Nucleus accumbens (tissue), 56 donors: Measurements from ENCODE around the gene IL10RB.
"Not testable (repeated sequence)": the region's sequence is repeated elsewhere in the genome, so short reads cannot be mapped to it uniquely, and the experiment has no call there.

Source experiments
- DNase-seq, 56 donors: peaks; one replicate each; lab custom pipeline; 2025; lab: John Stamatoyannopoulos, UW

Gene IL10RB

GRCh38 chr21:33239559-33240127 is 26.5 kb upstream of the IL10RB start:
- DNase-seq, result not testable (repeated sequence)

DNA sequence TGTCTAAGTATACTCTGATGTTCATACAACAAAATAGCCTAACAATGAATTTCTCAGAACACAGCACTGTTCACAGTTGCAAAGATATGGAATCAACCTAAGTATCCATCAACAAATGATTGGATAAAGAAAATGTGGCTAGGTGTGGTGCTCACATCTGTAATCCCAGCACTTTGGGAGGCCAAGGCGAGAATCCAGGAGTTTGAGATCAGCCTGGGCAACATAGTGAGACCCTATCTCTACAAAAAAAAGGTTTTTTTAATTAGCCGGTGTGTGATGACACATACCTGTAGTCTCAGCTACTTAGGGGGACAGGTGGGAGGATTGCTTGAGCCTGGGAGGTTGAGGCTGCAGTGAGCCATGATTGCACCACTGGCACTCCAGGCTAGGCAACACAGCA is 25.8 kb upstream of the IL10RB start:
- DNase-seq, result no peak

DNA sequence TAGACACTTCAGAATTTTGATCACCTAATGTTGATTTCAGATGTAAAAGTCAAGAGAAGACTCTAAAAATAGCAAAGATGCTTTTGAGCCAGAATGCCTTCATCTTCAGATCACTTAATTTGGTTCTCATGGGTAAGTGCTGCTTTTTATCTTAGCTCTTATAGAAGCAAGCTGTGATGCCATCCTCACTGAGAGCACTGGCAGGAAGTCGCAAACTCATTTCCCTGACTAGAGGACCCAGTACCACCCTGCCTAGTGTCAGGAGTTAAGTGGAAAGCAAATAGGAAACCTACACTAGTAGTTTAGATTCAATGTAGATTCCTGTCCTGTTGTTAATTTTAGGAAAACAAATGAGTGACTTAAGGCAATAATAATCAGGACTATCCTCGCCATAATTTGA is 24.3 kb upstream of the IL10RB start:
- DNase-seq, result no peak

- not testable (repeated sequence) for DNase-seq
Observed at GRCh38 chr21:33242846-33243245, 23.3 kb upstream of the IL10RB start.

GRCh38 chr21:33244082-33244778 is 21.9 kb upstream of the IL10RB start:
- no peak for DNase-seq

DNA sequence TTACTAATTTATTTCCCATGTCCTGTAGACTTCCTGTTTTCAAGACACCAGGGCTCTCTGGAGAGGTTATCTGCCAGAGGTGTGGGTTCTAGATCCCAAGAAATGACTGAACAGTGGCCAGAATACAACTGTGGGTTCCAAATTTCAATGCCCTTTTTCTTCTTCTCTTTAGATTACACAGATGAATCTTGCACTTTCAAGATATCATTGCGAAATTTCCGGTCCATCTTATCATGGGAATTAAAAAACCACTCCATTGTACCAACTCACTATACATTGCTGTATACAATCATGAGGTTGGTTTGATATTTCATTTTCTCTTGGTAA is 21.4 kb upstream of the IL10RB start:
- DNase-seq, result no peak

GRCh38 chr21:33245289-33245918 is 20.8 kb upstream of the IL10RB start:
- no peak for DNase-seq

DNA sequence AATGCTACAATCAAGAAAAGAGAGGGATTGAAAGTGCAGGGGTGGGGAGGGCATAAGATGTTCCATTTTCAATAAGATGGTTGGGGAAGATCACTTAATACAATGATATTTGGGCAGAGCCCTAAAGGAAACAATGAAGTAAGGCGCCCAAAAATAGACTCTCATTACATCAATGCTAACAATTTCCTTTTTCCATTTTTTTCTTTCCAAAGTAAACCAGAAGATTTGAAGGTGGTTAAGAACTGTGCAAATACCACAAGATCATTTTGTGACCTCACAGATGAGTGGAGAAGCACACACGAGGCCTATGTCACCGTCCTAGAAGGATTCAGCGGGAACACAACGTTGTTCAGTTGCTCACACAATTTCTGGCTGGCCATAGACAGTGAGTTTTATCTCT is 19.7 kb upstream of the IL10RB start:
- no peak for DNase-seq

- DNase-seq, result no peak
Observed at GRCh38 chr21:33246963-33247362, 19.2 kb upstream of the IL10RB start.

DNA sequence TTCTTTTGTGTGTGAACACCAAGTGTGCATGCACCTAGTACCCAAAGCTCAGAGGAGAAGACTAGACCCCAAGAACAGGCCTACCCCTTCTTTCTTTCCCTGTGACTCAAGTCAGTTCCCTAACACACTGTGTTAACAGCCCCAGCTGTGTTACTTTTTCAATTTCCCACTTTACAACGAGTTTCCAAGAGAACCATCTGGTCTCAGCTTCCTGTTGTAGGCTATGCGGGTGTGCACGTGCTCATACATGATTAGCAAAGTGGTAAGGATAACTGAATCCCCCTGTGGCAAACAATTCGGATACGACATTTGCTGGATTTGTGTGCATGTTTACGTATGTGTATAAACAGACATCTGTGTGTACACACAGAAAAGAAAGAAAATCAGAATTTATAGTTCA is 18.6 kb upstream of the IL10RB start:
- no peak for DNase-seq

DNA sequence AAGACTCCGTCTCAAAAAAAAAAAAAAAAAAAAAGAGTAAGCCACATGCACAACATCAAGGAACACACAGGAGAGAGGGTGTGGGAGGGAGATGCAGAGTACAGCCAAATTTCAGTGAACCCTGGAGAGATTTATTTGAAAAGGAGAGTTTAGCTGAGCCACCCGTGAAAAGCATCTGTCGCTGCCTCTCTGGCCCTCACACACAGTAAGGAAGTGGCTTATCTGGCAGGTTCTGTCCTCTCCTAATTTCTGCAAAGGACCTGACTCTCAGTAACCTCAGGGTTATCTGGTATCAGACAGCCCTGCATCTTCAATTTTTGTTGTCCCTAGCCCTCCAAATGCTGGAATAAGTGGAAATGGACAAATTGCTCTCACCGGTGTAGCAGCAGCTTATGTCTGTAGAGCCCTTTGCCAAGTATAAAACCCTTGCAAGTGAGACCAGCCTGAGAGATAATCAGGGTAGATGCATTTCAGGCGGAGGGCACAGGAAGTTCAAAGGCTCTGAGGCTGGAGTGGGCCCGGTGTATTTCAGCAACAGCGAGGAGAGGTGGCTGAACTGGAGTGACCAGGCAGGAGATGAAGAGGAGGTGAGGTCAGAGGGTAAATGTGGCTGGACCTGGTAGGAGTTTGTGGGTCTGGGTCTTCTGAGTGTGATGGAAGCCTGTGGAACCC is 16.7 kb upstream of the IL10RB start:
- no peak for DNase-seq

GRCh38 chr21:33251119-33251518 is 15.0 kb upstream of the IL10RB start:
- DNase-seq, result no peak

- DNase-seq, result not testable (repeated sequence)
Observed at GRCh38 chr21:33253382-33253781, 12.8 kb upstream of the IL10RB start.

DNA sequence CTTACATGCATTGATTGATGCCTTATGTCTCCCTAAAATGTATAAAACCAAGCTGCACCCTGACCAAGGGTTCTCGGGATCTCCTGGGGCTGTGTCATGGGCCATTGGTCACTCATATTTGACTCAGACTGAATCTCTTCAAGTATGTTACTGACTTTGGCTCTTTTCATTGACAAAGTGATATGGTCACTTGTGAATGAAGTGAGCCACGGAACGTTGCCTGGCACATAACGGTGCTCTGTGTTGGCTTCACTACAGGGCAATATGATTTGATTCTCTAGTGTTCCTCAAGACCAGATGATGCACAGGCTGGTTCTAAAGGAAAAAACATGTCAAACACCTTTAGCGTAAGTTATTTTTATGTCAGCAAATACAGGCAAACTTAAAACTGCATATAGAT is 11.4 kb upstream of the IL10RB start:
- no peak for DNase-seq

- no peak for DNase-seq
Observed at GRCh38 chr21:33255404-33255803, 10.8 kb upstream of the IL10RB start.

- DNase-seq, result no peak
Observed at GRCh38 chr21:33256019-33256418, 10.1 kb upstream of the IL10RB start.

DNA sequence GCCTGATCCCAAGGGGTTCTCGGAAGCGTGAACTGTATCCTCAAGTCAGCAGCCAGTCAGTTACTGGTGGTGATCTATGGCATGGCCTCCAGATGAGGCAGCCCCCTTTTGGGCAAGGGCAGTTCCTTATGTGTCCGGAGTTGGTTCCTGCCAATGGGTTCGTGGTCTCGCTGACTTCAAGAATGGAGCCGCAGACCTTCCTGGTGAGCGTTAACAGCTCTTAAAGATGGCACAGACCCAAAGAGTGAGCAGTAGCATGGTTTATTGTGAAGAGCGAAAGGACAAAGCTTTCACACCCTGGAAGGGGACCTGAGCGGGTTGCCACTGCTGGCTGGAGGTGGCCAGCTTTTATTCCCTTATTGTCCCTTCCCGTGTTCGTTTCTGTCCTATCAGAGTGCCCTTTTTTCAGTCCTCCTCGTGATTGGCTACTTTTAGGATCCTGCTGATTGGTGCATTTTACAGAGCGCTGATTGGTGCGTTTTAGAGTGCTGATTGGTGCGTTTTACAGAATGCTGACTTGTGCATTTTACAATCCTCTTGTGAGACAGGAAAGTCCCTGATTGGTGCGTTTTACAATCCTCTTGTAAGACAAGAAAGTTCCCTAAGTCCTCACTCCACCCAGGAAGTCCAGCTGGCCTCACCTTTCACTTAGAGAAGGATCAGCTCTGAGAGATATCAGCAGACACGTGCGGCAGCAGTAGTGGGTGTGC is 8.9 kb upstream of the IL10RB start:
- no peak for DNase-seq

GRCh38 chr21:33258475-33258874 is 7.7 kb upstream of the IL10RB start:
- no peak for DNase-seq

DNA sequence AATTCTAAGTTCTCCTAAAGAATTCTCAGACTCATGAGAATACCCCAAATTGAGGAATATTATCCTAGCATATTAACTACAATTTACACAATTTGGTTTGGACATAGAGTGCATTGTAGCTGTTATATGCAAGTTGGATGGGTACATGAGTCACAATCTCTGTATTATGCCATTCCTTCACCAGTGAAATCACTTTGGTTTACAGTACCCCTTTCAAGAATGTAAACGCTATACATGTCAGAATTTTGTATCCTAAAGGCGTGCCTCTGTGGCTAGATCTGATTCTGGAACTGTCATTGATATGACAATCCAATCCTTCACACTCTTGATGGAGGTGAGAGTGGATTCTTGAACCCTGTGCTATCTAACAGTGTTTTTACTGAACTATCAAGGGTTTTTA is 6.7 kb upstream of the IL10RB start:
- DNase-seq, result no peak

- peak in 13 of 56 donors; percentile 2 to 27 (median 7) for DNase-seq
Observed at GRCh38 chr21:33259995-33260394, 6.2 kb upstream of the IL10RB start.

GRCh38 chr21:33261635-33262034 is 4.5 kb upstream of the IL10RB start:
- DNase-seq, result no peak
